Kidney capillary endothelial cell (primary cell): ENCODE measurements around the gene TRAP1.

ENCODE experiments used
- DNase-seq: peaks from one replicate; pipeline ENCODE4 v3.0.0-alpha.2; 2018; ENCODE audit warnings: low spot score

Gene TRAP1

DNA sequence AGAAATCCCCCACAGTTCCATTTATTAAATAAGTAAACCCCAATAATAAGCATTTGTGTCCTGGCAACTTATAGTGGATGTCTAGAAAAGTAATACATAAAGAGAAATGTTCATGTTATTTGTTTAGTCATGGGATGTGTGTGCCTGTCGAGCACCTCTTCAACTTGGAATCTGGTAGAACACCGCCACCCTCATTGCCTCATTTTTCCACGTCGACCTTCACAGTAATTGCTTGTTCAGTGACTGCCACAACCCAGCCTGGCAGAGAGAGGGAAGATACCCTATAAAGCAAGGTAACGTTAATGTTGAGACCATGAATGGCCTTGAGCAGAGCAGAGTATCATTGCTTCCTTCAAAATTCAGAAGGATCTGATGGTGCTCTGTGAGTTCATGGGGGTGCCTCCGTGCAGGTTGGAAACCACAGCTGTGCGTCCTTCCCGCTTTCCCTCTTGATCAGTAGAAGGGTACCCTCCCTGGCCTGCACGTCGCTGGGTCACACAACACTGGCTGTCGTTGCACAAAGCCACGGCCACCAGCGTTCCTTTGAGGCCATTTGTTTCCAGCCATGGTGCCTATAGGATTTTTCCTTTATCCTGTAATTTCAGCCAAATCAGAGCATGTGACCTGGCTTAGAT lies 66.6 kb downstream of the TRAP1 start:
- no peak for DNase-seq

DNA sequence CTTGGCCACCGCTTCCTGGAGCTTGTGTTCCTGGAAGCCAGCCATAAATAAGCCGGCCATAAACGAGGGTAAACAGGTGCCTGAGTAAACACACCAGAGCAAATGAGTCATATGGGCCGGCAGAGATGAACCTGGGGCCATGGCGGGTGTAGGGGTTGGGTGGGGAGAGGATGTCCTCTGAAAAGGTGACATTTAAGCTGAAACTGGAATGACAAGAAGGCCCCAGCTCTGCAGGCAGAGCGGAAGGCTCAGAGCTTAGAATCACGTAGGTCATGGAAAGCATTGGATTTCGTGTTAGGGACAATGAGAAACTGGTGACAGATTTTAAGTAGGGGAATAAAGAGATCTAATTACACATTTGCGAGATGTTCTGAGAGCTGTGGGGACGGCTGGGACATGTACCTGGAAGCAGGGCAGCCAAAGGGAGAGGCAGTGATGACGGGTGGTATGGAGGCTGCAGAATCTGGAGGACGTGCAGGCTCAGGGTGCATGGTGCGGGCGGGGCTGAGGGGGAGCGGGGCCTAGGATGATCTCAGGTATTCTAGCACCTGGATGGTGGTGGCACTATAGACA lies 70.9 kb downstream of the TRAP1 start:
- no peak for DNase-seq

DNA sequence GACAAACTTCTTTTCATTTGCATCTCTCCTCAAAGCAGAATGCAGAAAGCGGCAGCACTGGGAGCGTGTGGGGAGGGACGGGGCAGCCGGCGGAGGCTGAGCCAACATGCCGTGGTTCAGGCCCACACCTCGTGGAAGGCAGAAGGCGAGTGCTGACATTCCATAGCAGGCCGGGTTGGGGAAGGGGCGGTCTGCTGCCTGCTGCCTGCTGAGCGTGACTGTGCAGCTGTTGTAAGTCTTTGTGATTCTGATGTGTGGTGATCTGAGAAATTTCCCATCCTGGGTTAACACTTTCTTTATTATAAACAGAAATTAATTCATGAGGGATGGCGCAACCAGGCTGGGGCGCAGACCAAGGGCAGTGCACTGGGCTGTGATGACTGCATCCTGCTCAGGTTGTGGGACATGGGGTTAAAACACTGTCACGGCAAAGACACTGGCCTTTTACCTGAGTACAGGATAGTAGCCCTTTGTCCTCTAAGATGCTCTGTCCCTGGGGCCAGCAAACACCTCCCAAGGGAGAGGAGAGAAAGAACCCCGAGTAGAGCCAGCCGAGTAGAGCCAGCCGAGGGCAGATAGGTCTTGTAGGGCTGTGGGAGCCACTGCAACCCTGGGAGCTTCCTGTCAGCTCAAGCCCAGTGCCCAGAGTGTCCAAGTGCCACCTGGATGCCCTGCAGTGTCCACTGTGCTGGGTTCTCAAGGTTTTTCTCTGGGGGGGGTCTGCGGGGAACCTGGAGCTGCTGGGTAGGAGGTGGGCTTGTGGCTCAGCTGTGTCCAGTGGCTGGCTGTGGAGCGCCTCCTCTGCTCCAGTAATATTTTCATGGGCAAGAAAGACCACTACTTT lies 71.6 kb downstream of the TRAP1 start:
- DNase-seq: no peak

DNA sequence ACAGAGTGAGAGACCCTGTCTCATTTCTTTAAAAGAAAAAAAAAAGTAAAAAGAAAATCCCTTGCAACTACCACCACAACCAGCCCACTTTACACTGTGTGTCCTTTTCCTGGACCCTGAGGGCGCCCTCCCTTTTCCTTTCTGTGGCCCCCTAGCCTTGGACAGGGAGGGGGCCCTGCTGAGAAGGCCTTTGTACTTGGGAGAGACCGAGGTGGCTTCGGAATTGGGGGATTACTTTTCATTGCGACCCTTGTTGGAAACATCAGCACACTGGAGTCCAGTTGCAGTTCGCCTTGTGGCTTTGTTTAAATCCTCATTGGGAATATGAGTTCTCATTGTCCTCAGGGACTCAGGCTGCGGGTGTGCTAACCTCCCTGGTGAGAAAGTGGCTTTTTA lies 72.2 kb downstream of the TRAP1 start:
- DNase-seq: no peak

DNA sequence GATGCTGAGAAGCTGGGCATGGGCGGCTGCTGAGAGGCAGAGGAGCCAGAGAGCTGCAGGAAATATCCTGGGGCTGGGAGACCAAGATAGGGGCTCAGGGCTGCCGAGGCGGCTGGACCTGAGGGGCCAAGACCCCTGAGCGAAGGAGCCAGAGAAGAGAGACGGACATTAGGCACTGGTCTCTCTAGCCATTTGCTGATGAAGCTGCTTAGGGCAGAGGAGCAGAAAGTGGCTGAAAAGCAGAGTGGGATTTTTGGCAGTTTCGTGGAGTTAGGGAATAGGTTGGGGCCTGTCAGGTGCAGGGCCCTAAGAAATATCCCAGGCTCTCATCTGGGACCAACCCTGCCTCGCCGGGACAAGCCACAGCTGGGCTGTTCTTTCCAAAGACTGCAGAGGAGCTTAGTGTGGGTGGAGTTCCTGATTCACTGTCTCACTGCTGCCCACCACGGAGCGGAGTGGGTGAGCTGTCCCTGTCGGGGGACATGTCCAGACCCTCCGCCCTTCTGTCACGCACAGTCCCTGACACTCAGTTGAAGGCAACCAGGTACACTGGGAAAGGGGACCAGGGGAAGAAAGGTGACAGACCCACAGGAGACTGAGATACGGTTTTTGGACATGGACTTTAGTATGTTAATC lies 74.1 kb downstream of the TRAP1 start:
- DNase-seq: no peak

DNA sequence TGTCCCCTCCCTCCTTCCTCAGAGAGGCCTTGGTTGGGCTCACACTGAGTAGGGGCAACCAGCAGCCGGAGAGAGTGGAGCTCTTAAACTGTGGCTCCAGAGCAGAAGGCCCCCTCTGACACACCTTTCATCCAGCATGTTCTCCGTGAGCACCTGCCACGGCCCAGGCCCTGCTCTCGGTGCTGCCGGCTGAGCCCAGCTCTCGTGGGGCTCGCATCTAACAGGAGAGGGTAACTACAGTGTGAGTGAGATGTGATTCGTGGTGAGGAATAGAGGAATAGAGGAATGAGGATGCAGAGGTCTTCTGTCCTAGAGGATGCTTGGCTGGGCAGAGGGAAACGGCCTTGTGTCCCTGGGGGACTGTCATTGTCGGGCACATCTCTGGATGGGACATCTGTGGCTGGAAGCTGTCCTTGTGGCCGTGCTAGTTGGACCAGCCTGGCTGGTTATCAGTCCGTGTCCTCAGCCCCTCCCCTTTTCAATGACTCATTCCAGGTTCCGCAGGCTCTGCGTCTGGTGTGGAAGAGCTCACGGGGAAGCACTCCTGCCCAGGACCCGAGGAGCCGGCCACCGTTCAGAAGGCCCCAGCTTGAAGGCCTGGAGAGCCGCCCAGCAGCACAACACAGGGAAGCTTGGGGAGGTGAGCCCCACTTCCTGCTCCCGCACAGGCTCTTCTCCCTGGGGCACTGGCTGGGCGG lies 74.8 kb downstream of the TRAP1 start:
- no peak for DNase-seq

DNA sequence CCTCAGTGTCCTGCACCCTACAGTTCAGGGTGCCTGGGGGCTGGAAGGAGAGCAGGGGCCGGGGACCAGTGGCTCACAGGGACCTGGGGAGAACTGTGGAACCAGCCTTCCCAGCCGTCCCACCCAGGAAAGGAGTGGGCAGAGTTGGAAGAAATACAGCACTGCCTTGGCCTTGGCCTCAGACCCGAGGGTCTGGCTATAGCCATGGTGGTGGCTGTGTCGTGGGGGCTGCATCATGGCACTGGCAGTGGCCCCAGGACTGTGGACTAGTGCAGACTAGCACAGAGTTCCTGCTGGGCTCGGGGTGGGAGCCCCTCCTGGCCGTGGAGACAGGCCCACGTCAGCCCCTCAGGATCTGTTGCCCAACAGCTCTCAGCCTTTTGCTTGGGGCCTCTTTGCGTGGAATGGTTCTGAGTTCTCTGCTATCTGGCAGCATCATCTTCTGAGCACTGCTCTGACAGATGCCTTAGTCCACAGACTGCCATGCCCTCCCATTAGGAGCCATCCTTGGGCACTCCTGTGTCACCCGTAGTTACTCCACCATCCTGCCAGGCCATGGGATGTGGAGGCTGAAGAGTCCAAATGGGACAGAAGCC lies 75.4 kb downstream of the TRAP1 start:
- DNase-seq: no peak

DNA sequence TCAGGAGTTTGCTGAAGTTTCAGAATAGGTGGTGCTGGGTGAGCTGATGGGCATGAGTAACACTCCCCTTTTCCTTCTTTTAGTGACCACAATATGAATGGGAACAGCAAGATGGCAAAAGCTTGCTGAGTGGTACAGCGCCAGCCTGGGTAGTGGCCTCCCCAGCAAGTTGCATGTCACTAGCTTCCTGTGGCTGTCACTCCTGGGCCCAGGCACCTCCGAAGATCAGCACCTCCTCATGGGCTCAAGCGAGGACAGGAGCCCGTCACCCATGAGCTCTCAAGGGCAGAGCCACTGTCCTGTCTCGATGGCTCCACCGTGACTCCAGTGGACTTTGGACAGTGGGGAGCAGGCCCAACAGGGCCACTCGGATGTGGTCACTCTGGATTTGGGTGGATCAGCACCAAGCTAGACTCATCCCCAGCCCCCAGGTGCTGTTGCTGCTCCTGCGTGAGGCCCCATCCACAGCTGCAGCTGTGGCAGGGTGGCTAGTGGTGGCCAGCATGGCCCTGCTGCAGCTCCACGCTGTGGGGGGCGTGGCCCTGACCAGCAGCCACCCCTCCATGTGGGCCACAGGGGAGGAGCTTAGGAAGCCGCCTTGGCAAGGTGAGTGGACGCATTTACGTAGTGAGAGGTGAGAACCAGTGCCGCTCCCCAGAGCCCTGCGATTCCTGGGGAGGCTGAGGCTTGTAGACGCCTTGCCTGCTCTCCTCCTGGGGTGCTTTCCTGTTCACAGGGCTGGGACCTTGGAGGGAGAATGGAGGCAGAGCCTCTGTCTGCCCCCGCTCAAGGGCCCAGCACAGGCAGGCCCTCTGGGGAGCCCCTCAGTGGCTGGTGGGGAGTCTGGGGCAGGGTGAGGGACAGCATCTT lies 76.5 kb downstream of the TRAP1 start:
- DNase-seq: no peak

DNA sequence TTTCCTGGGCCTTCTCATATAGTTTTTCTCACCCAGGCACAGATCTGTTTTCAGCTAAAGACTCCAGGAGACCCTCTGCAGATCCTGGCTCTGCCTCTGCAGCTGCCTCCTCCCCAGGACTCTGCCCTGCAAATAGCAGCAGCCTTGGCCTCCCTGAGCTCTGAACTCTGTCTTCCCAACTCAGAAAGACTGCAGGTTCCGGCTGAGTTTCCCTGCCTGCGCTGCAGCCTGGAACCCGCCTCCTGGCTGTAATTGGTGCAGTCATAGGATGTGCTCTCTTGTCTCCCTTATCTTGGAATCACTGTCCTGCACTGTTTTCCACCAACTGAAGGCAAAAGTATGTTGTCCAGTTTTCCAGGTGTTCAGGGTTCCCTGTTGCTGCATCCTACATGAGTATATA lies 77.1 kb downstream of the TRAP1 start:
- no peak for DNase-seq

DNA sequence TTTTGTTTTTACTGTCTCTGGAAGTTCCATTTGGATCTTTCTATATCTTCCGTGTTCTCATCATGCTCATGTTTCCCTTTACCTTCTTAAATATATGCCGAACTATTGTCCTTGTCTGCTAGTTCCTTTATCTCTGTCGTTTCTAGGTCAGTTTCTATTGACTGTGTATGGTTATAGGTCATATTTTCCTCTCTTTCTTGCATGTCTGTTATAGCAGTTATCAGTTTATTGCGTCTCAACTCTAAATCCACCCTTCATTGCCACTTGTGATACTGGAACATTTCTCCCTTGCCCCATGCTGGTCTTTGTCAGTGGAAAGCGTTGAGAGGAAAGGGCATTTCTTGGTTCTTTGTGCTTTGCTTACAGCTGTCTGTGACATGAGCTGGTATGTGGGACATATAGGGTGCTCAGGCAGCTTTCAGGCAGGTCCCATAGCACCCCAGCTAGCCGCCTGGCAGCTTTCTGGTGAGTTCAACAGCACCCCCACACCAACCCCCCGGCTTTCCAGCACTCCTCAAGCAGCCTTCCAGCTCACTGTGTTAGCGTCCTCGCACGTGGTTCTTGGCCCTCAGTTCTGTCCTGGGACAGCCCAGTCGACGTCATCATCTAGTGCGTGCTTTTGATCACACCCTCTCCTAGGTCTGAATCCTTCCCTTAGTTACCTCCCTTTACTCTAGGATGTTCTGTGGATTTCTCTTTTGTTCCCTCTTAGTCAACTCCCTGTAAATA lies 78.2 kb downstream of the TRAP1 start:
- no peak for DNase-seq

DNA sequence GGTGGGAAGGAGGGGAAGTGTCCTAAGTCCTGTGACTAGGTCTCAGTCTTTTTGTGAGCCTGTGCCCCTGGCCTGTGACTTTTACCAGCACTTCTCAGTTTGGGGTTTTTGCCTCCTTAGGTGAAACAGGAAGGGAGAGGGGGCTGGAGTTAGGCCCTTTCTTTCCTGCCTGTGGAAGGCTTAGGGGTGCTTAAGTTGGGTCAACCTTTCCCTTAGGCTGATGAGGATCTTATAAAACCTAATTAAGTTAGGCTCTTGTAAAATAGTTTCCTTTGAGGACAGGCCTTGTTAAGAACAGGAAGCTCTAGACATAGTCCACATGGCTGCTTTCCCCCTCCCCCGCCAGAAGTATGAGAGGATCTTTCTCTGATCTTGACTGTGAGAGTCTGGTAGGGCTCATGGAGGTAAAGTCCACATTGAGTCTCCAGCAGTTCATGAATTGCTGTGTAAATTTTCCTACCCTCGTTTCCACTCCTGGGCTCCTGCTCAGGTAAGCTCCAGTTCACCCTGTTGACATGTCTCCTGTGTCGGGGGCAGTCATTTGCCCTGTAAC lies 79.9 kb downstream of the TRAP1 start:
- DNase-seq: no peak

DNA sequence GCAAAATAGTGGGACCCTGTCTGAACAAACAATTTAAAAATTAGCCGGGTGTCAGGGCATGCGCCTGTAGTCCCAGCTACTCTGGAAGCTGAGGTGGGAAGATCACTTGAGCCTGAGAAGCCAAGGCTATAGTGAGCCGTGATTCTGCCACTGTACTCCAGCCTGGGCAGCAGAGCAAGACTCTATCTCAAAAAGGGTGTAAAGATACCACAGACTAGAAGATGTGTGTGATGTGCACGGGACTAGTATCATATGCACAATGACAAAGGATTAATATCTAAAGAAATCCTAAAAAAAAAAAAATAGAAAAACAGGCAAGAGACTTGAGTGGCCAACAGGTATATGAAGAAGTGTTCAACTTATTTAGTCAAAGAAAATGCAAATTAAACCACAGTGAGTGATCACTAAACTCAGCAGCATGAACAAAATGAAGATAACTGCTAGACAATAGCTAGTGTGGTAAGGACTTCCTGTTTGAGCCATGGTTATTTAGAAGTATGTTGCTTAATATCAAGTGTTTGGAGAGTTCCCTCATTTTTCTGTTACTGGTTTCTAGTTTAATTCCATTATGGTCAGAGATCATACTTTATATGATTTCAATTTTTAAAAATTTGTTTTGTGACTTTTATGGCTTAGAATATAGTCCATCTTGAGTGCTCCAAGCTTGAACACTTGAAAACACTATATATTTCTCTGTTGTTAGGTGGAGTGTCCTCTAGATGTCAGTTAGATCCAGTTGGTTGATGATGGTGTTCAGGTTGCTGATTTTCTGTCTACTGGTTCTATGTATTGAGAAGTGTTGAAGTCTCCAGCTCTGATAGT lies 91.2 kb downstream of the TRAP1 start:
- peak; percentile 15 for DNase-seq

DNA sequence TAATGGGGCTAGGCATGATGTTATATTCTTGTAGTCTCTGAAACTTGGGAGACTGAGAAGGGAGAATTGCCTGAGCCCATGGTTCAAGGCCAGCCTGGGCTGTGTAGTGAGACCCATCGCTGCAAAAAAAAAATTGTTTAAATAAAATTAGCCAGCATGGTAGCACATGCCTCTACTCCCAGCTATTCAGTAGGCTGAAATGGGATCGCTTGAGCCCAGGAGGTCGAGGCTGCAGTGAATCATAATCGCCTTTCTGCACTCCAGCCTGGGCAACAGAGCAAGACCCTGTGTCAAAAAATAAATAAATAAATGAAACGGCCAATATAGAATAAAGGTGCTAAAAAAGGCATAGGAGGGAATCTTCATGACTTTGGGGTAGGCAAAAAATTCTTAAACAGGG lies 92.0 kb downstream of the TRAP1 start:
- DNase-seq: no peak

DNA sequence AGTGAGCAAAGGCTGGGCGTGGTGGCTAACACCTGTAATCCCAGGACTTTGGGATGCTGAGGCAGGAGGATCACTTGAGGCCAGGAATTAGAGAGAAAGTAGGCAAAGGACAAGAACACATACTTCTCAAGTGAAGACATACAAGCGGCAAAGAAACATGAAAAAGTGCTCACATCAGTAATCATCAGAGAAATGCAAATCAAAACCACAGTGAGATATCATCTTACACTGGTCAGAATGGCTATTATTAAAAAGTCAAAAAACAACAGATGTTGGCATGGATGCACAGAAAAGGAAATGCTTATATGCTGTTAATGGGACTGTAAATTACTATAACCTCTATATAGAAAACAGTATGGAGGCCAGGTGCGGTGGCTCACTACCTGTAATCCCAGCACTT lies 93.7 kb downstream of the TRAP1 start:
- DNase-seq: no peak

DNA sequence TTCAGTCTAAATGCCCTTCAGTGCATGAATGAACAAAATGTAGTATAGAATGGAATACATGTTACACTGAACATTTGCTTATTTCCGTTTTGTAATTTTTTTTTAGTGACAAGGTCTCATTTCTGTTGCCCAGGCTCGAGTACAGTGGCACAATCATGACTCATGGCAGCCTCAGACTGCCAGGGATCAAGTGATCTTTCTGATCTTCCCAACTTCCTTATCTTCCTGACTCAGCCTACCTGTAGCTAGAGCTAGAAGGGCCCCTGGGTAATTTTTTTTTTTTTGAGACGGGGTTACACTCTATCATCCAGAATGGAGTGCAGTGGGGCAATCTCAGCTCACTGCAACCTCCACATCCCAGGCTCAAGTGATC lies 98.6 kb downstream of the TRAP1 start:
- DNase-seq: no peak

DNA sequence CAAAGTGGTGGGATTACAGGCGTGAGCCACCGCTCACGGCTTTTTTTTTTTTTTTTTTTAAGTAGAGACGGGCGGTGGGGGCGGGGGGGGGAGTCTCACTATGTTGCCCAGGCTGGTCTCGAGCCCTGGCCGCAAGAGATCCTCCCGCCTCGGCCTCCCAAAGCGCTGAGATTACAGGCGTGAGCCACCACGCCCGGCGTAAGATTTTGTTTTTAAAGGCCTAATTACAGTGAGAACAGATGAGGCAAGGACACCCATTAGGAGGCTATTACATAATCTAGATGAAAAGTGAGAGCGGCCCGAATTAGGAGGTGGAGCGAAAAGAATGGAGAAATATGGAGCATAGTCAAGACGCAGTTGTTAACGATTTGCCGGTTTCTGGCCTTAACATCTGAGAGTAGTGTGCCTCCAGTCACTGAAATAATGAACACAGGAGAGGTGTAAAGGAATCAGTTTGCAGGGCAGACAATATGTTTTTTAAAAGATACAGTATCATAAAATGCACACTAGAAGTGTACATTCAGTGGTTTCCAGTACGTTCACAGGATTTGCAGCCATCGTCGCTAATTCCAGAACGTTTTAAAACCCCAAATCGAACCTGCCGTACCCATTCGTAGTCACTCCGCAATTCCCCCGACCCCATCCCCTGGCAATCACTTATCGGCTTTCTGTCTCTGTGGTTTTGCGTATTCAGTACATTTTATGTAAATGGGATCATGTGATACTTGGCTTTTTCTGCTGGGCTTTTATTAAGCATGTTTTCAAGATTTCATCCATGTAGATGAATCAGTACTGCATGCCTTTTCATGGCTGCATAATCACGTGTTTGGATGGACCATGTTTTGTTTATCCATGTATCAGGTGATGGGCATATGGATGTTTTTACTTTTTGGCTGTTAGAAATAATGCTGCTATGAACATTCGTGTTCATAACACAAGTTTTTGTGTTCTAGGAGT lies 104.5 kb downstream of the TRAP1 start:
- no peak for DNase-seq

DNA sequence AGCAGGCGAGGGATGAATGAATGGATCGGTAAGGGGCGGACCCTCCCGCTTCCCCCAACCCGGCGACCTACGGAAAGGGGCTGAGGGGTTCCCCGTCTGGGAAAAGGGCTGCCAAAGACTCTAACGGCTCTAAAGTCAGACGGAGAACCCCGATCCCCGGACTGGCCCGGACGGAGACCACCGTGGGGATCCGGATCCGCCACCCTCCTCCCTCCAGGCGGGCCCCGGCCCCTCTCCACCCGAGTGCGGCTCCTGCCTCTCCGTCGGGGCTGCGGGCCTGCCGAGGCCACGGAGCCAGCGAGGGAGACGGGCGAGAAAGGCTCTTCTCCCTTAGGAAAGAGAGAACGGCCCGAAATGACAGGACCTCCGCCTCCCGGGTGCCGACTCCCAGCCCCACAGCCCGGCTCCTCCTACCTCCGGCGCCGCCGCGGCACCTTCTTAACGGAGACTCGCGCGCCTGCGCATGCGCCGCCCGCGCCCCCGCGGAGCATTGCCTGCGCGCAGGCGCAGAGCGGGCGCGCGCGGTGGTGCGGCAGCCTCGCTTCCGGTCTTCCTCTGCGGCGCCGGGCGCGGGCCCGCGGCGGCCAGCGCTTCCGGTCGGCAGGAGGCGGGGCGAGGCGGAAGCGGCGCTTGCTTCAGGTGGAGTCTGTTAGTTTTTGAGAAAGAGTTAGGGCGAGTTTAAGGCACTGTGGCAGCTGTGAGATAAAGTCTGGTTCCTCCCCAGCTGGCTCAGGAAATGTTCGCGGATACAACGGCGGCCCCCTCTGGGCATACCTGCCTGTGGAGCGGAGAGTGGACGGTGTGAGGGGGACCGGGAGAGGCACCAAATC lies 106.0 kb downstream of the TRAP1 start, which contains the start of gene SLX4:
Gene SLX4 (minus strand): TSS at position 461 of the 830 bp plus-strand sequence. CDS start 2,642 bp downstream, outside the sequence.
- DNase-seq: peak; percentile 98
